HG02870 (cell line): ENCODE results near the gene LCLAT1.

Experiments used
- ATAC-seq: cut with Tn5 transposase; IDR thresholded peaks from one replicate; pipeline ENCODE4 v1.9.1; 2021; ENCODE audit warnings: mild to moderate bottlenecking, moderate library complexity; ENCODE audit not compliant: unreplicated experiment

The LCLAT1 gene

GRCh38 chr2:30663806-30664205, 216.8 kb downstream of the LCLAT1 start:
- no peak for ATAC-seq

DNA sequence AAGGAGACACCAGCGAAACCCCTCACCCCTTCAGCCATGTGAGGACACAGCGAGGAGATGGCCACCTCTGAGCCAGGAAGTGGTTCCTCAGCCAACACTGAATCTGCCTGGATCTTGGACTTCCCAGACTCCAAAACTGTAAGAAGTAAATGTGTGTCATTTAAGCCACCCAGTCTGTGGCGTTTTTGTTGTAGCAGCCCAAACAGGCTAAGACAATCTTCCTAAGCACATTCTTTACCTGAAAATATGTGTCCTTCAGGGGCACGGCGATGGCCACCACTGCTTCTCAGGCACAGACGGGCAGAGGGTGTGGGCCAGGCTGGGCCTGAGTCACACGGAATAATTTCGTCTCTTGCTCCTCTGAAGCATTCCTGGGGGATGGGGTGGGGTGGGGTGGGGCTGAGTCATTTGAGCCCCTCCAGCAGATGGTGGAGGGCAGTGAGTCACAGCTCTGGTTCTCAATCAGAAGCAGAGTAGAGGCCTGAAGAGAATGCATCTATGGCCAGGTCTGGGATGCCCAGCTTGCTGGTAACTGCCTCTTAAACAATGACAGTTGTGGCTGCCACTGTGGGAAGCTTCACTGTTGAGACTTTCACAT, 217.8 kb downstream of the LCLAT1 start:
- no peak for ATAC-seq

- ATAC-seq: no peak
Measured at GRCh38 chr2:30665761-30666265, 218.8 kb downstream of the LCLAT1 start.

GRCh38 chr2:30666266-30666874, 219.3 kb downstream of the LCLAT1 start:
- no peak for ATAC-seq

DNA sequence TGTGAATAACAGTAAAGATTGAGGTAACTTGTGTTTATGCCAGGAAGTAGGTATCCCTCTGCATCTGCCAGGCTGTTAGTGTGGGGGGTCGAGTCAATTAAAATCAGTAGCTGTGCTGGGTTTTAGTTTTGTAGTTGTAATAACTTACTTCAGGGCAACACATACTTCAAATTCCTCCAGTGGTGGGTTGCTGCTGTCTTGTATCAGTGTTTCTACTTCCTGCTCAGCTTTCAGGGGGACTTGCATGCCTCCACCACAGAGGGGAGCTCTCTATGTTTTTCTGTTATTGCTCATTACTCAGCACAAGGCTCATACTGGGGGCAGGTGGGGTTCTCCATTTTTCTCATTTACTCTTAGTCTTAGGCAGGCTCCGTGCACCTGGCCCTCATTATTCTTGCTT, 223.4 kb downstream of the LCLAT1 start:
- ATAC-seq: no peak

DNA sequence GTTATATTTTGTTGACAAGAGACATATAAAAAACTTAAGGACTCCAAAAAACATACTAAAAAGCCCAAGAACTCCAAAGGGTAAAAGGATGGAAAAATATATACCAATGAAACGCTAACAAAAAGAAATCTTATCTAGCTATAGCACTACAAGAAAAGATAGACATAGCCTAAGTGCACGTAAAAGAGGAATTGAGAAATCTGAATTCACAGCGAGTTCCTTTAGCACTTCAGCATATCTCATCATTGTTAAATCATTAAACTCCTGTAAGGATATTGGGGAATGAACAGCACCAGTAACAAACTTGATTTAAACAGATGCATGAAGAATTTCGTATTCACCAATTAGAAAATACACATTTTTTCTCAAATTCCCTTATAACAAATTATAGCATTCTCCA, 226.1 kb downstream of the LCLAT1 start:
- no peak for ATAC-seq

DNA sequence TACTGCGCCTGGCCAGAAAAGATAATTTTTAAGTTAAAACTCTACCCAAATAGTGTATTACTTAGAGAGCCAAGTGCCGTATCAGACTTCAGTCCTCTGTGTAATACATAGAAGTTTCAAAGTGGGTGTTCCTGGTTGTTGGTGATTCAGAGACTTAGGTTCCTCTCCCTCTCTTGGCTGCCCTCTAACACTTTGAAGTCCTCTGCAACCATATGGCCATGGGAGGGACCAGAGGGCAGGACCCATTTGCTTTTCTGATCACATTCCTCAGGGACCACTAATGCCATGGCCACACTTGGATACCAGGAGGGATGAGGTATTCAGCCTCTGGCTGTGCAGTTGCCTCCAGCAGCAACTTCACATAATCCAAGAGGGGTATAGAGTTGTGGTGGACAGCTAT, 228.7 kb downstream of the LCLAT1 start:
- ATAC-seq: no peak

- ATAC-seq: no peak
Measured at GRCh38 chr2:30677231-30677630, 230.2 kb downstream of the LCLAT1 start.

DNA sequence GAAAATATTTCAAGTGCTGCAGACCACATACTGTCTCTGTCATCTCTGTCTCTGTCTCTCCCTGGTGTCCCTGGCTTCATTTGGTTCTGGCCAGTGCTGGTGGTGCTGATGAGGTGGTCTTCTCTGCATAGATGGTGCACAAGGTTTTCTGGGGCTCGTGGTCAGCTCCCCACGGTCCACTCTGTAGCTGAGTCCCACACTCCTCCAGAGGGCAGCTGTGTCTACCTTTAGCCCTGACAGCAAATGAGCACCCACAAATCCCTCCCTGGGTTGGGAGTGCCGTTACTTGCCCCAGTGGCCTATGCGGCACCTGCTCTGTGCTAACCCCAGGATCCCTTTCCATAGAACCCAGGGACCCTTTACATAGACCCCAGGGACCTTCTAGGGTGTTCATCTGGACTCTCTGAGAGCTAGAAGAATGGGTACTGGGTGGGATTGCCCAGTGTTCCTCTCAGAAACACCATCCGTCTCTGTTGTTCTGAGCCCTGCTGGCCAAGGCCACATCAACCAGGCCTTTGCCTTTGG, 230.9 kb downstream of the LCLAT1 start:
- no peak for ATAC-seq

GRCh38 chr2:30678410-30679137, 231.5 kb downstream of the LCLAT1 start:
- ATAC-seq: no peak

DNA sequence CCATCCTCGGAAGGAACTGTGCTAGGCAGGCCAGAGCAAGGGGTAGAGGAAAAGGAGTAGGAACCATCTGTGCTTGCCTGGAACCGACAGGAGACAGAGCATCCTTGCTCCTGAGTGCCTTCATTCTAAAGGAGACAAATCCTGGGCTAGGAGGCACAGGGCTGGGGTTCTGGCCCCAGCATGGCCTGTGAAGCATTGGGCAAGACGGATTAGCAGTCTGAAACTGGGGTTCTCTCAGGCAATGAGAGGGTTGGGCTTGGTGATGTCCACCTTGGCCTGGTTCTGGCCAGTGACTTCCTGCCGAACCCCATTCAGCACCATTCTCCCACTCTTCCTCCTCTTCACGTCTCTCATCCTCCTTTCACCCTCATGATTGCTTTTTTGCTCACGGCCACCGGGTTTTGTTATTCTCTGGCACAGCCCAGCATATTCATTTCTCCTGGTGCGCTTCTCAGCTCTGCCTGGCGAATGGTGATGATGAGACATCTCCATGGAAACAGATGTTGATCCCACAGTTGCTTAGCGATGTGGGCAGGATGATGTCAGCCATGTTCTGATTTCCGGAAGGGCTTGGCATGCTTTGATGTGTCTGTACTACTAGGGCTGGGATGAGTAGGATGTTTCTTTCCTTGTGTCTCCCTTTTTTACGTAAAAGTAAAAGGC, 232.5 kb downstream of the LCLAT1 start:
- ATAC-seq: no peak

DNA sequence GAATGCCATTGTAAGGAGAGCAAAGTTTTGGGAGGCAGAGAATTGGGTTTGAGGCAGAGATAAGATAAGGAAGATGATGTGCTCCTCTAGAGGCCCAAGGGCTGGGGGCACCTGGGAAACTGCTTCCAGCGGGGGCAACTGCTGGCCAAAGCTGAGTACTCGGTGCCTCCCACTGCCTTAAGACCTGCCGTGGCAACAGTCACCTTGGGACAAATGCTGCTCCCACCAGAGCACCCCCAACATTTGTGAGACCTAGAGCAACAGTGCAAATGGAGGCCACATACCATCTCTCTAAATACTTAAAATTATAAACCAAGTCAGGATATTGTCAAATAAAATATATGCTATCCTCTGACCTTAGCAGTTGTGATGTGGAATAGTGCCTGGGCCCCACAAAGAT, 233.1 kb downstream of the LCLAT1 start:
- no peak for ATAC-seq

GRCh38 chr2:30681022-30681421, 234.0 kb downstream of the LCLAT1 start:
- no peak for ATAC-seq

GRCh38 chr2:30683236-30683956, 236.3 kb downstream of the LCLAT1 start:
- no peak for ATAC-seq

- ATAC-seq: no peak
Measured at GRCh38 chr2:30684026-30684425, 237.0 kb downstream of the LCLAT1 start.

DNA sequence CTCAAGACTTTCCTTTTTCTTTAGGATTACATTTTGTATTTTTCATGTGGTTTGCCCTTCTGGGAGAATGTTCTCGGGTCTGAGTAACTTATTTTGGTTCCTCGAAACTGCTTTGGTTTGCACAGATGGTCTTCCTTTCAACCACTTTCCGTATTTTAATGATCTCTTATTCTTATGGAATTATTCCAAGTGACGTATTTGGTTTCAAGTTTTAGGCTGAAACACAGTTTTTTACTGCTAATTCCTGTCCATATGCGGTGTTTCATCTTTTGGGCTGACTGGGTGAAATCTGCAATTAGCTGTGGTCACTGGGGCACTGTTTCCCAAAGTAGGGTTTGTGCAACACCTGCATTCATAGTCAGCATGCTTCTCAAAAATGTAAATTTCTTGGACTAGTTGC, 237.5 kb downstream of the LCLAT1 start:
- ATAC-seq: no peak

DNA sequence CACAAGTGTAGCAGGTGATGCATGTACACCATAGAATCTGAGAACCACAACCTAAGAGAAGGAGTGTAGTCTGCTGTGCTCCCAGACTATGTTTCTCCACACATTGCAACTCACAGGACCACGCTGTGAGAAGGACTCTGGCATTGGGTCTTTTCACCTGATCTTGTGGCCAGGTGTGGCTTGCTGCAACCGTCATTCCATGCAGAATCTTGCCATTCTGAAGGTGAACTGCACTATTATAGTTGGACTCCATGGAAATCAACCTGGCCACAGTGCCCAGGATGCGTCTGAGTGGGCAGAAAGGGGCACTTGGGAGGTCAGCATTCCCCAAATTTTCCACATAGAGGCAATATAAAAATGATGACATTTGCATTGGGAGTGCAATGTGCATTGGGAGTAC, 237.9 kb downstream of the LCLAT1 start:
- ATAC-seq: no peak

- no peak for ATAC-seq
Measured at GRCh38 chr2:30686000-30686399, 239.0 kb downstream of the LCLAT1 start.

- no peak for ATAC-seq
Measured at GRCh38 chr2:30686669-30687068, 239.6 kb downstream of the LCLAT1 start.

DNA sequence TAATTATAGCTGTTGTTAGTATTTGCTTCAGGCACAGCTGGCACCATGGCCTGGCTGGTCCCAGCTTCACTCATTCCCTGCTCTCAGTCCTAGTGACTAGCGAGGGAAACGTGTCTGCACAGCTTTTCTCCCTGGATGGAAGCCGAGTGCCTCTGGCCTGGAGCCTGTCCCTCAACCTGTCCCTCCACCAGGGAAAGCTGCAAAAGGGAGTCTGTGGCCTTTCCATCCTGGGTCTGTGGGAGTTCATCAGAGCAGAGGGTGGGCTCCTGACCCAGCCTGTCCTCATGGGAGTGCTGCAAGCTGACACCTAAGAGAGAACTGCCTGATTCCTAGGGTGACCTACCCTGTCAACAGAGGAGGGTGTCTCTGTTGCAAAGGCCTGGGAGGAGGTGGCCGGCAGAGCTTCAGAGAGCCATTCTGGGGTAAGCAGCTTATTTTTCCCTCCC, 241.9 kb downstream of the LCLAT1 start:
- ATAC-seq: no peak
